GM19328 (cell line): ENCODE data around the gene TSPAN11.

Experiments
- ATAC-seq: cut with Tn5 transposase; IDR thresholded peaks from one replicate; pipeline ENCODE4 v1.9.1; 2021; ENCODE audit warnings: mild to moderate bottlenecking, moderate library complexity; ENCODE audit not compliant: unreplicated experiment

Gene TSPAN11

DNA sequence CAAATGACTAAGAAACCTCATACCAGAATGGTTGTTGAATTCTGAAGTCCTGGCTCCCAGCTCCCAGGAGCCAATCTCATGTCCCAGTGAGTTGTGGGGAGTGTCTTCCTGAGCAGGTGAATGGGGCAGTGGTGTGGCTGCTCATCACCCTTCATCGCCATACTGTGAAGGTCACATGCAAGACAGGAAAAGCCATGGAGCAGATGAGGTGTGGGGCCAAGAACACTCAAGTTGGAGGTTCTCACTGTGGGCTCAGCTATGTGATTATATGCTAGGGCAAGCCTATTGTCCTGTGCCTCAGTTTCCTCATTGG, 16.6 kb upstream of the TSPAN11 start:
- ATAC-seq, result no peak

DNA sequence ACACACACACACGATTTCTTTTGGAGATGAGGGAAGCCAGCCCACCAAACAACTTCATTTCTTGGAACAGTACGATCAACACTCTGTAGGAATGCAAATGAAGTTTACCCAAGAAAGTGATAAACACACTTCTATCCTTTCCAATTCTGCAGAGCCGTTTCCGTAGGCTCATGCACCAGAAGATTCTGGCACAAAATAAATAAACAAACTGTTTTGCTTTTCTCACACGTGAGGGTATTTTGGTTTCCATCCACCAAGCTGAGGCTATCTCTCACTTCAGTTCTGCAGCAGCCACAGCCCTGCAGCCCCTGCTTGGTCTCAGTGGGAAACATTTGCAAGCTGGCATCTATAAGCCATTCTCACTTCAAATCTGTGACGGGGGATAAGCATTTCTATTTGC, 15.3 kb upstream of the TSPAN11 start:
- ATAC-seq, result no peak

DNA sequence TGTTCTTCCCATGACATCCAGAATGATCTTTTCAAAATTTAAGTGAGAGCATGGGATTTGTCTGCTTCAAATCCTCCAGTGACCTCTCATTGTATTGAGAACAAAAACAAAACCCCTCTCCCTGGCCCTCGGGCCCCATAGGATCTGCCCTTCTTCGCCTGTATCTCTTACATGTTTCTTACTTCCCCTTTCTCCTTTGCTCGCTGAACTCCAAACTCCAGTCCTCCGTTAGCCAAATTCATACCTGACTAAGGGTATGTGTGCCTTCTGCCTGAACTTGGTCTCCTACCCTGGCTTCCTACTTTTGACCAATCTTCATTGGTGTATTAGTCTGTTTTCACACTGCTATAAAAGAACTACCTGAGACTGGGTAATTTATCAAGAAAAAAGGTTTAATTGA, 13.2 kb upstream of the TSPAN11 start:
- no peak for ATAC-seq

DNA sequence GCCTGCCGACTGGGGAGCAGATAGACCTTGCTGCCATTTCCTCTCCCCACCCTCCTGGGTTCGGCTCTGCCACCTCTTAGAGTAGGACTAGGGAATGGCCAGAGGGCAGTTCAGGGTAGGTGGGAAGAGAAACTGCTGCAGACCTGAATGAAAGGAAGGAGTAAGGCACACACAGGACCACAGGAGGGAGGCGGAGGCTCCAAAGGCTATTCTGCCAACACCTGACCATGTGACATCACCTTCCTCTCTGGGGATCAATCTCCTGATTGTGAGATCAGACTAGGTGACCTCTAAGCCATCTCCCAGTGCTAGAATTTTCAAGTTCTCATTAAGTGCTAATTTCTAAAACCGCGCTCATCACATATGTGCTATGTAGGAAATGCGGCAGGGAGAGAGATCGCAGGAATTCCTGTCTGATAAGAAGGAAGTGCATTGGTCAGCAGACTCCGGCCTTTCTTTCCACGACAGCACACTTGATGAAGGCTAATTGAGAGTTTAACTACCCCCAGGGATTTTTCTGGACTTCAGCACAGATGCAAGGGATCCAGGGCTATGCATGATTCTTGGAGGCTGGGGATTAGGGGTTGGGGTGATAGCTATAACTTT, 11.5 kb upstream of the TSPAN11 start:
- no peak for ATAC-seq

DNA sequence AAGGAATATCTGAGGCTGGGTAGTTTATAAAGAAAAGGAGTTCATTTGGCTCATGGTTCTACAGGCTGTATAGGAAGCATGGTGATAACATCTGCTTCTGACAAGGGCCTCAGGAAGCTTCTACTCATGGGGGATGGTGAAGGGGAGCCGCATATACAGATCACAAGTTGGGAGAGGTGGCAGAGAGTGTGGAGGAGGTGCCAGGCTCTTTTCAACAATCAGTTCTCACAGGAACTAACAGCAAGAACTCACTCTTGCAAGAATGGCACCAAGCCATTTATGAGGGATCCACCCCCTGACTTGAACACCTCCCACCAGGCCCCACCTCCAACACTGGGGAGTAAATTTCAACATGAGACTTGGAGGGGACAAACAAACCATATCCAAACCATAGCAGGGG, 3.5 kb upstream of the TSPAN11 start:
- no peak for ATAC-seq

DNA sequence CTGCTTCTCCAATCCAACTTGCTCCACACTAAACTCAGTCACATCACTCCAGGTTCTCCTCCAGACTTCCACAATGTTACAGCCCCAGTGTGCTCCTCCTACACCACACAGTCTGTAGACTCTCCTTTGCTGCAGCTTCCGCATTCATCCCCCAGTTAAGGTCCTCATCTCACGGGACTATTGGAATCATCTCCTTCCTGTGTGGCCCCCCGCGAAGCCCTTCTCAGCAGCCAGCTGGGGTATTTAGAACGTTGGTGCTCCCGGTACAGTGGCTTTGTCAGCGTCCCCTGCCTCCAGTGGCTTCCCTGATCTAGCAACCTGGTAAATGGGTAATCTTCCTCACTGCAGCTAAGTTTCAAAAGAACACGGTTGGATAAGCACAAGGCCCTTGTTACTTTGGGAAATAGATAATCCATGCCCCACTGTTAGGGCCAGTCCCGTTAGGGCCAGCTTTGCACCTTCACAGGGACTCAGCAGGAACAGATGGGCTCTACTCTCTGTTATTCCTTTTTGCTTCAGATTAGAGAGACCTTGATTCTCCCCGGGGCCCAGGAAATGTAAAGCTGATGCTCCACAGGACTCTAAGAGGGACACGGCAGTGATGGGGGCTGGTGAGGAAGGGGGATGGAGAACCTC, 823 bp upstream of the TSPAN11 start:
- ATAC-seq, result no peak

DNA sequence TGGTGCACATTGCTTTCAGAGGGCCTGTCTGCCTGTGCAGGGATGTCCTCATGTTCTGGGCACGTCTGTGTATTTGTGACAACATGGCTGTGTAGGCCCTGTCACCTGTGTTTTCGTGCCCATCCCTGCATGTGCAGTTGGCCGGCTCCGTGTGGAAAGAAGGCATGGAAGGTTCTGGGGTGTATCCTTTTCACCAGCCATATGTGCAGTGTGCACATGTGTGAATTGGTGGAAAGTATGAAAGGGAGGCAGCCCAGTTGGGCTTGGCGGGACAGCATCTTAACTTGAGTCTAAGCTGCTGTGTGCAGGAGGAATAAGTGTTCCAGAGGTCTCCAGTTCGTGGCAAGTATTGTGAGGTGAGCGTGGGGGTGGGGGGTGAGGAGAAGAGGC, 669 bp downstream of the TSPAN11 start:
- ATAC-seq, result no peak

DNA sequence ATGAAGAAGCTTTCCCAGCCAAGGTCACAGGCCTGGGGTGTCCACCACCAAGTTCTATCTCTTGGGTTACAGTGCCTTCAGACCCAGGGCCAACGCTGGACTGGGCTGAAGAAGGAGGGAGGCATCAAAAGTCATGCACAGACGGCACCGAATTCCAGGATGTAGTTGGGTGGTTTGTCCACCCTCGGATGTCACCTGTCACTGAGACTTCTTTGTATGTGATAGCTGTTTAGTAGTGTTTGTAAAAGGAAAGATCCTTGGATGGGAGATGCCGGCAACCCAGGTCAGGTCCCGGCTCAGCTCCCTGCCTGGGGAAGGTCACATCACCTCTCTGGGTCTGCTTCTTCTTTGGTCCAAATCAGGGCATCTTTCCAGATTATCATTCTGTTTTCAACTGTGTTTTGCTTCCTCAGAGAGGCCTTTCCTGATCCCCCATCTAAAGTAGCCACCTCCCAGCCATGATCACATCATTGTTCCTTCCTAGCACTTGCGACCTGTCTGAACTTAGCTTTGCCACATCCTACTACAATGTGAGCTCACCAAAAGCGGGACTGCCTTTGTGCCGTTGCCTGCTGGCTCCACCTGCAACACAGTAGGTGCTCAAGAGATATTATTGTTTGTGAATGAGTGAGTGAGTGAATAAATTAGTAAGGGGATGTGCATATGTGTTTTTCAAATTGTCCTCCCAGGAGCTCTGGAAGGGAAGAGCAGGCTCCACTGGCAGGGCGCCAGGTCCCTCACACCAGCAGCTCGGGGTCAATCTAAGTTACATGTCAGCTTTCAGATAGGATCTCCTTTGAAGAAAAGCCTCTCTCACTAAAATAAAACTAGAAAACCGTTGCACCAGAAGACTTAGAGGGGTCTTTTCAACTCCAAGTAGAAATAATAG, 2.1 kb downstream of the TSPAN11 start:
- ATAC-seq, result no peak

DNA sequence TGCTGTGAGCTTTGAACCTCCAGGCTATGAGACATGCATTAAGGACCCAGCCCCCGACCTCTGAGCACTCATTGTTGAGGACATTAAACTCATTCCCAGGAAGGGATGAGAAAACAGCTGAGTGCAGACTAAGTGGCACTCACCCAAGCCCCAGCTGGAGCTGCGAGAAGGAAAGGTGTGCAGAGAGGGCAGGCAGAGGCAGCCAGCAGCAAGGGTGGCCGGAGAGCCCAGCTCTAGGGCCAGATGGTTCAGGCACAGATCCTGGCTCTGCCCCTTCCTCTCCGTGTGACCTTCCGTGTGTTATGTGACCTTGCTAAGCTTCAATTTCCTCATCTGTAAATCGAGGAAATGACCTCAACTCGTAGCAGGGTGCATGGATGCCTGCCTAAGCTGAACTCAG, 3.7 kb downstream of the TSPAN11 start:
- no peak for ATAC-seq

DNA sequence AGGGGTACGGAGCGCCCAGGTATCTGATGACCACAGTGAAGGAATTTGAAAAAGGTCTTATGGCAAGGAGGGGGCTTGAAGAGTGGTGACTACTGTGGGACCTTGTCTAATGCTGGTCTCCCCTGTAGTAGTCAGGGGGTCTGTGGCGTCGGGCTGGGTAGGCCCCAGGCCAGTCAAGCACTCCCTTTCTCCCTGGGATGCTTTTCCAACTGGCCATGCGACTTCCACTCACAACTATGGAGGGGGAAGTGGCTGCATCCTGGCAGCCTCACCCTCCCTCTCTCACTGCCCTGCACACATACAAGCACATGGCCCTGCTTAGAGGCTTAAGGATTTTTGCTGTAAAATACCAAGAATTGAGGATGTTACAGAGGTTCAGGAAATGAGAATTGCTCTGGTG, 4.1 kb downstream of the TSPAN11 start:
- ATAC-seq, result no peak

DNA sequence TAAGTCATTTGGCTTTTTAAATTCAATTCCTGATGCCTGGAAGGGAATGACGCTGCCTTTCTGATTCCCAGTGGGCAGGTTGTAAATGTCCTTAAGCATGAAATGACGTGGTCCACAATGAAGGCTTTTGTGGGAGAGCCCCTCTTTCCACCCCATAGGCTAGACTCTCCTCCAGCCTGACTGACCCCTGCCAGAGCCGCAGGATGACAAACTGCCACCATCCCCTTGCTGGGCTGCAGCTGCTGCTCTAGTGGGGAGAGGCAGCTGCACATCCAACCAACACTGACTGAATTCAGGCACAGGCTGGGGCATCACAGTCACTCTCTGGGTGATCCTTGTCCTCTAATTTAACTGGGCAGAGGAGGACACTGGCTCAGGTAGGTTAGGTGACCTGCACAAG, 6.3 kb downstream of the TSPAN11 start:
- no peak for ATAC-seq

DNA sequence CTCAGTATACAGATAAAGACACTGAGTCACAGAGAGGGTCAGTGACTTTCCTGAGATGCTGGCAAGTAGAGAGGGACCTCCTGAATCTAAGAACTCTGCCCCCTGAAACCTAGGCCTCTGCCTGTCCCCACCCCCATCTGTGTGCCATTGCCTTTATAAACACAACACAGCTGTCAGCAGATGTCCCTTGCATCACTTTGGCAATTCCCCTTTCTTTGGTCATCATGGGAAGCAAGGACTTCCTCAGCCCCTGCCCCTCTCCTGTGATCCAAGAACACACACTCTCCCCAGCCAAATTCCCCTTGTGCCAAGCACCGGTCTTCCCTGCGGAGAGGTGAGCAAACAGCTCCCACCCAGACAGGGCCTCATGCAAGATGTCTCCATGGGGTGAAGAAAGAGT, 8.3 kb downstream of the TSPAN11 start:
- ATAC-seq, result no peak

DNA sequence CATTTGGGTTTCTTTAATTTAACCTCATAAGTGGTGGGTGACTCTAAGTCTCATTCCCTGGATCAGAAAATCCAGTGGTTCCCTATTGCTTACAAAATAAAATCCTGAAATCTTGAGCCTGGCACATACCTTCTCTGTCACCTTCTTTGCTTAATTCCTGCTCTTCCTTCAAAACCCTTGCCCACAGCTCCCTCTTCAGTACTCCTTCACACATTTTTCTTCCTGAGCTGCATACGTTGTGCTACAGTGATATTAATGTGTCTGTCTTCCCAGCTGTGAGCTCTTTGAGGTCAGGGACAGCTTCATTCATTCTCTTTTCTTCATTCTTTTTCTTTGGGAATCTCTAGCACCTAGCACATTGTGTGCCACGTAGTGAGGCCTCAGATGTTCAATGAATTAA, 9.5 kb downstream of the TSPAN11 start:
- no peak for ATAC-seq

DNA sequence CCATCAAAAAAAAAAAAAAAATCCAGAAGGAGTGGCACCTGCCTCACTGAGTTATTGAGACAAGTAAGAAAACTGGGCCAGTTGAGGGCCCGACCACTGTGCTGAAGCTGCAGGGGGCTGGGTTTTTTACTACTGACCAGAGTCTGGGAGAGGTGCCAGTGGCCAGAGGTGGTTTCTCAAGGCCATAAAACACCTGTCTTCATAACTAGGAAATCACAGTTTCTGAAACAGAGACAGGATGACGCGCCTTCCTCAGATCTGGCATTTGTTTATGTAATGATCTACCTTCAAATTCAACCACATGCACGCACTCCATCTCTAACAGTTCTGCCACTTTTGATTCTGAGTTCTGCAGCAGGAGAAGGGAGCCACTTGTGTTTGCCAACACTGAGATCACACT, 12.7 kb downstream of the TSPAN11 start:
- no peak for ATAC-seq

DNA sequence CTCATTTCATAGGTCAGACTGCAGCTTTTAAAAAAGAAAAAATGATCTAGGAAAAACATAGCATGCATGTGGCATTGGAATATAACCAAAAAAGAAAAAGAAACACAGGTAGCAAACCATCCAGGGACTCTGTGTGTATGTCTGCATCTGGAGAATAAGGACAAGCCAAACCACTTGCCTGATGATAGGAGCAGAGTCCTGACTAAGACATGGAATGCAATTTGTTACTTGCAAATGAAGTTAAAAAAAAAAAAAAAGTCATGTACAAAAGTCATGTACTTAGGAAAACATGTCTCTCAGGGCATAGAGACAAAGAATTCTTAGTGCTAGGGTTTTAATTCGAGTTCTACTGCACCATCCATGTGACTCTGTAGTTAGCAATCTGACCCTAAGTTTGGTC, 15.9 kb downstream of the TSPAN11 start:
- ATAC-seq, result no peak

DNA sequence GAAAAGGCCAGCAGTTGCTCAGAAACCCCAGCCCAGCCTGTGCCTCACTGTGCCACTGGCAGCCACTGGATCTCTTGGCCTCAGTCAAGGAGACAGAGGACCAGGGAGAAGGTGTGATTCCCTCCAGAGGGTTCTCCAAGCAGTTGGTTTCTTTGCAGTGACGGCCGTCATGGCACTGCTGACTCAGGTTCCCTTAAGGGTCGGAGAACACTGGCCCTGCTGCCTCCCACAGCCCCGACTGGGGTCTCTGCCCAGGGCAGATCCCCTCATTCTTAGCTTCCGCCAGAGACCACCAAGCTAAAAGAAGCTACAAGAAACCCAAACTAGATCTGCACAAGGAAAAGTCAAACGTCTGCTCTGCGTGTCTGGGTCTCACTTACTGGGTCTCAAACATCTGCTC, 16.4 kb downstream of the TSPAN11 start:
- no peak for ATAC-seq

DNA sequence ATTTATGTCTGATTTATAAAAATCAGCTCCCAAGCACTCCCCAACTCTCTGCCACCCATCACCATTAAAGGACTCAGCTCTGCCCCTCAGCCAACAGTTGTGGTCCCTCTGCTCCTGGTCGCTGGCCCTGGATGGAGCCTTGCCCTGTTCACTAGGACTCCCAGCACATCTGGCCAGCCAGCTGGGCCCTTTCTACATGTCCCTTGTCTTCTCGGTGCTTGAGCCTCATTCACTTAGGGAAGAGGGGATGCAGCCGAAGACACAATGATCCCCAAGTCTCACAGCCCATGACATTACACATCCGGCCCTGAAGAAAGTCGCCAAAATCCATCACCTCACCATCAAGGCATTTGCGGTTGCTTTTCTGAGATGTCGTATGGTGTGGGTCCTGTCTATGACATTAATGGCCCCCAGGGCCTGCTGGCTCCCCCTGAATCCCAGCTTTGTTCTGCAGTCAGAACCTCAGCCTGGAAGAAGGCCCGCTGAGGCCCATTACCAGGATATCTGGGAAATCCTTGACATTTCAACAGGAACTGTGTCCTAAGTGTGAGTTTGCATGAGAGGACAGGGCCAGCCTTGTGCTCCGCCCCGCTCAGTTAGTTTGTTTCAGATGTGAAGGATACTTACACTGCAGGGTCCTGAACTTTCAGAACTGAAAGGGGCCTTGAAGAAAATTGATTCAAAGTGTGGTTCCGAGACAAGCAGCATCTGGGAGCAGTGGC, 19.1 kb downstream of the TSPAN11 start:
- ATAC-seq, result no peak

DNA sequence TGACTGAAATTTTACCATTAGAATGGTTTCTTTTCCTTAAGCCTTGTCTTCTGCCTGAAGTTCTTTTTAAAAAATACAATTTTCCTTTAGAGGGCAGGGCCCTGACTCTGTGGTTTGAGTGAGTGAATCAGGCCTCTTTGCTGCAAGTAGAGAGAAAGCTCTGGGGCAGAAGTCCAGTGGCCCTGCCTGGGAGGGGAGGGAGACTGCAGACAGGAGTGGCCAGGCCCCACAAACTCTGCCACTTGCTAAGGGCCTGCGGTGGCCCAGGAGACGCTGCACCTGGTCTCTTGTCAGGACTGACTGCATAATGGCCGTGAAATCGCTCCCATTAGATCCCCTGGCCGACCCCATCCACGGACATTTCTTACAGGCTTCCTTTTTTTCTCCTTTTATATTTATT, 25.5 kb downstream of the TSPAN11 start:
- no peak for ATAC-seq

DNA sequence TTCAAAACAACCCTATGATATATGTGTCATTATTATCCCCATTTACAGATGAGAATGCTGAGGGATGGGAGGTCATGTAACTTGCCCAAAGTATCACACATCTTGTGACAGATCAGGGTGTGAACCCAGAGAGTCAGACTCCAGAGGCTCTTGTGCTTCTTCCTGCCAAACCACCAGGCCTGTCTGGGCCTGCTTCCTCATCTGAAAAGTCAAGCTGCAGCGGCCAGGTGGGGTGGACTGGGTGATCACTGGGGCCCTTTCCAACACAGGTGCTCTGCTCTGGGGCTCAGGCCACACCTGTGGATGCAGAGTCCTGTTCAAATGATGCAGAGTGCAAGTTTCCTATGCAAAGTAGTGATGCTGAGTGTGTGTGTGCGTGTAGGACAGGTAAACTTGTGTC, 26.7 kb downstream of the TSPAN11 start:
- ATAC-seq, result no peak

DNA sequence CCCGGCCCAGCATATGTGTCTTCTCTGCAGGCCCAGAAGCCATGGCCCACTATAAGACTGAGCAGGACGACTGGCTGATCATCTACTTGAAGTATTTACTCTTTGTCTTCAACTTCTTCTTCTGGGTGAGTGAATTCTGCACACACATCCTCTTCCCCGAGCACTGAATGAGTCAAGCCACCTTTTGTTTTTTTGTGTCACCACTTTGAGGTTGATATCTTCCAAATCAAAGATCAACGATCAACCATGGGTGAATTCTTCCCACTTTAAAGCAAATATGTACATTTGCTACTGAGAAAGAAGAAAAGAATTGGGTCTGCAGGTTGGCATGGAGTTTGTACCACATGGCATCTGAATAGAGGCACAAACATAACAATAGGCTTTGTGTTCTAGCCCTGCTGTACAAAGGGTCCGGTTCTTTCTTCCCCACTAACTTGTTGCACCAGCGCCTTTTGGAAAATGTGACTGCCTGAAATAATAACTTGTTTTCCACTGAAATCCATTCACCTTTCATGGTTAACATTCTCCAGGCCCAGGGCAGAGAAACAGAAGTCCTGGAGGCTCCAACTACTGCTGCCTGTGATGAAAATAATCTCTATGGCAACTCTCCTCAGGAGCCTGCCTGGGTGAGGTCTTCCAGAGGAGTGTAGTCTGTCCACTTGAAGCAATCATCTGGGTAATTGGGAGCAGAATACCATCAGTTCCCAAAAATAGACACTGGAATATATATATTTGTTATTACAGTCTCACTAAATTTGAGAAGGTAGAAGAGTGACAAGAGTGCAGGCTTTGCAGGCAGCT, 27.6 kb downstream of the TSPAN11 start:
- no peak for ATAC-seq

DNA sequence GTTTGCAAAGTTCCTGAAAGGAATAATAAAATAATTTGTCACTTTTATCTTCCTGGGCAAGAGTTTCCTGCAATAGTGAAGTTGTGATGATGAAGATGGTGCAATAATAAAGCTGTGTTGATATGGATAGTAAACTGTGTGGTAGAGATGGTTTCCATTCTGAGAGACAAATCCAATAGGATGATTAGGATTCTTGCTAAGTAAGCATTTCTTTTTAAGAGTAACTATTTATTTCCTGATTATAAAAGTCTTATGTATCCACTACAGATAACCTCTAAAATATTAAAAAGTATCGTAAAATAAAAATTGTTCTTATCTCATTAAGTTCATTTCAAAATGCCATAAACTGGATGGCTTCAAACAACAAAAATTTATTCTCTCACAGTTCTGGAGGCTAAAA, 28.7 kb downstream of the TSPAN11 start:
- ATAC-seq, result no peak
